NOMO-1 treated with DMSO at 0.1 percent for 48 hours (cell line): ENCODE measurements around the gene PDYN.

Experiments used
- DNase-seq: peaks from one replicate; lab custom pipeline; 2025; ENCODE audit not compliant: unreplicated experiment; lab: John Stamatoyannopoulos, UW

The PDYN gene

GRCh38 chr20:1995531-1996310 is 1.9 kb upstream of the PDYN start:
- no peak for DNase-seq

DNA sequence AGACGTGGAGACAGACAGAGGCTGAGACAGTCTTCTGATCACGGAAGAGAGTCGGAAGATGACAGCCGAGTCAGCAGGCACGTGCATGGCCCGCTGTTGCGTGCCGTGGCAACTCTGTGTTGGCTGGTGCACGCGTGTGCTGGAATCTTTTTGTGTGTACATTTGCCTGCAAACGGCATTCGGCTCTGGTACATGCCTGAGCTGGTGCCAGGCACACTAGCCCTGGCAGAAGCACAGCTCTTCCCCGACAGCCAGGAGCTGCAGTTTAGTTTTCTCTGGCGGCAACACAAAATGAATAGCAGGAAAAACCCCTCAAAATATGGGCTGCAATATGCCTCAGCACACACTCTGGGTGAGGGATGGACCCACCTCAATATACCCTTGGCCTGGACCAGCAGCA is 769 bp upstream of the PDYN start:
- no peak for DNase-seq

DNA sequence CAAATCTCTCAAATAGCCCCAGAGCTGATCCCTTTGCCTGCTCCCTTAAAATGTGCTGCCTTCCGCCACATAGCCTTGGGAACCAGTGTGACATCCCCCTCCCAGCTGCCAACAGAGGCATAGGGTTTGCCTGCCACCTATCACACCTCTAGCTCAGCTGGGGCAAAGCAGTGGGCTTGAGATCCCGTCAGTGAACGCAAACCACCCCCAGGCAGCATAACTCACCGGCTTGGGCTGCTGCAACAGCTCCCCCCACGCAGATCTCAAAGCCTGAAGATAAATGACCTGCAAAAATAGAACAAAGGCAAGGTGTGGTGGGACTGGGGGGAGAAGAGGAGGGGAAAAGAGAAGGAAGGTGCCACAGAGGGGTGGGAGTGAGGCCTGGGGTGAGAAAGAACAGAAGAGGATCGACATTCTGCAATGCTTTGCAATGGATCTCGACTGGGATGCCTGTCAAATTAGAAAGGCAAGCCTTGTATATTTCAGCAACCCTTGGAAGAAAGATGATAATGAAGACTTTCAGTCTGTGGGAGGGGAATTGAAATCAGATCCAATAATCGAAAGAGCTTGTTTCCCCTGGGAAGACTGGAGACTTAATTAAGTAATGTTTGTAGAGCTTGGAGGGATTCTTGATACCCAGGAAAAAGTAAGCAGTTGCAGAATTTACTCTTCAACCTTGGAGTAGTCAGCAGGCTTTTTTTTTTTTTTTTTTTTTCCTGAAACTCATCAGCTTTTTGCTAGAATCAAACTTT is 1.3 kb downstream of the PDYN start:
- DNase-seq = no peak

GRCh38 chr20:1987826-1988225 is 6.0 kb downstream of the PDYN start:
- no peak for DNase-seq

GRCh38 chr20:1983301-1983700 is 10.6 kb downstream of the PDYN start:
- peak; percentile 51 for DNase-seq

- DNase-seq = no peak
Measured at GRCh38 chr20:1982686-1983085, 11.2 kb downstream of the PDYN start.

- DNase-seq = no peak
Measured at GRCh38 chr20:1979106-1979778, 14.6 kb downstream of the PDYN start.

GRCh38 chr20:1975291-1975690 is 18.6 kb downstream of the PDYN start:
- DNase-seq = no peak

- no peak for DNase-seq
Measured at GRCh38 chr20:1973601-1974440, 20.0 kb downstream of the PDYN start.

- DNase-seq = no peak
Measured at GRCh38 chr20:1971893-1972586, 21.8 kb downstream of the PDYN start.

GRCh38 chr20:1968964-1969363 is 24.9 kb downstream of the PDYN start:
- DNase-seq = no peak

- DNase-seq = peak; percentile 74
Measured at GRCh38 chr20:1965520-1966351, 28.1 kb downstream of the PDYN start.

DNA sequence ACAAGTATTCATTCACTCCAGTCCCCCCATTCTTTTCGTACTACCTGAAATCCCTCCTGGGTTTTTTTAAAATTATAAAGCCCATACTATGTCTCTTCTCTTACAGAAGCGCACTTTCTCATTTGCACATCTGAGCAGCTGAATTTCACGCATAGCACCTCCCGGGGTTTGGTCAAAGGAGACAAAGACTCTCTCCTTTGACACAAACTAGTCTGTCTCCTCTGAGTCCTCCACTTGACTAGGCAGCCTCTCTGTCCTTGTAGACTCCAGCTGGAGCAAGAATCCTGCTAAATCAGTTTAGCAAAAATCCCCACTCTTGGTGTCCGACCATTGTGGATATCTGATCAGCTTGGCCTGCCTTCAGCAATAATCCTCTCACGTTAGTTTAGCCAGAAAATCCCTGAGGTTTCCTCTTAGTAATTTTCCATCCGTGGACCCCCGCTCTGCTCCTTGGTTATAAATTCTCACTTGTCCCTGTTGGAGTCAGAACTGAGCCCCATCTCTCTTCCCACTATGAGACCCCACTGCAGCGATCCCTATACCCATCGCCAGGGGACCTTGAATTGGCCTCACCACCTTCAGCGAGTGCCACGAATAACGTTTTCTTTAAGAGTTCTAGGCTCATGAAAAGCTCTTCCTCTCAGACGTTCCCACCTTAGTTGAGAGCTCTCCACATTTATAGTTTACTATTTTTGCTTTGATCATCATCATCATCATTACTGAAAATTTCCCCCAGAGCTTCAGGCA is 29.0 kb downstream of the PDYN start:
- no peak for DNase-seq

- DNase-seq = peak; percentile 40
Measured at GRCh38 chr20:1964061-1964460, 29.8 kb downstream of the PDYN start.

GRCh38 chr20:1961374-1961773 is 32.5 kb downstream of the PDYN start:
- DNase-seq = no peak

GRCh38 chr20:1959156-1959555 is 34.7 kb downstream of the PDYN start:
- no peak for DNase-seq

DNA sequence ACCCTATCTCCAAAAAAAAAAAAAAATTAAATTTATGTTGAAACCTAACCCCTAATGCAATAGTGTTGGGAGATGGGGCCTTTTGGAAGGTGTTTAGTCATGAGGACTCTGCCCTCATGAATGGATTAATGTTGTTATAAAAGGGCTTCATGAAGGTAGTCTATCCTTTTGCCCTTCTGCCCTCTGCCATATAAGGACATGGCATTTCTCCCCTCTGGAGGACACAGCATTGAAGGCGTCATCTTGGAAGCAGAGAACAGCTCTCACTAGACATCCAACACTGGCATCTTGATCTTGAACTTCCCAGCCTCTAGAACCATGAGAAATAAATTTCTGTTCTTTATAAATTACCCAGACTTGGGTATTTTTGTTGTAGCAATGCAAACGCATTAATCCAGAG is 35.4 kb downstream of the PDYN start:
- DNase-seq = no peak

GRCh38 chr20:1955217-1955616 is 38.6 kb downstream of the PDYN start:
- DNase-seq = no peak

DNA sequence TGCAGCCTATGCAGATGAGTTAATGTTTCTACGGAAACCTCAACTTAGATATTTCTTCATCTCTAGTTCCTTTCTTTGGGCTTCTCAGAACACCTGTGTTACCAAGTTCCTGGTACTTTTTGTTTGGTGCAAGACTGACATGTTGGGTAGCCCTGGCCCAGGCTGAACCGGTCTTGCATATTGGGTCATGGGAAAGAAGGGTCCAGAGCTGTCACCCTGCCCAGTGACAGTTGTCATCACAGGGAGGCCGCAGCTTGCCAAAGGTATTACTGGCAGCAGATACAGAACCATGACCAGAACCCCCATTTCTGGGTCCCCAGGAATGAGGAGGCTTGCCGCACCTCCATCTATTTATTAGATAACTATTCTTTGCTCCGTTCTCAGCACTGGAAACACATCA is 40.2 kb downstream of the PDYN start:
- no peak for DNase-seq
